Stomach (tissue), 9 donors: ENCODE data around the gene COMMD1. TPM values are rescaled to one million over a fixed set of nuclear protein-coding genes. Genes with fewer than 3 reads are reported as not detected.

Experiments
- DNase-seq, 2 donors: peaks; one replicate each; pipeline versions ENCODE4 v3.0.0 to v3.0.0-alpha.2; 2013 to 2019
- H3K27ac ChIP-seq, 5 donors: fragments of 200-600 bp in 4 of 5; sonication (generic) in 4 of 5; one replicate each; pipeline ENCODE4 v1.5.1; 2013 to 2019; ENCODE audit warnings: mild to moderate bottlenecking in 1 of 5, moderate library complexity in 1 of 5
- H3K27me3 ChIP-seq, 3 donors: fragments of 200-600 bp; sonication (generic); one replicate each; pipeline ENCODE4 v1.5.1; 2017 to 2019; ENCODE audit warnings: mixed run types in 1 of 3
- H3K36me3 ChIP-seq, 4 donors: fragments of 200-600 bp; sonication (generic); 1 replicate in 3 of 4; 2 replicates in 1 of 4; pipeline ENCODE4 v1.5.1; 2016 to 2019
- H3K4me1 ChIP-seq, 4 donors: fragments of 200-600 bp; sonication (generic); one replicate each; pipeline ENCODE4 v1.5.1; 2016 to 2019
- H3K4me3 ChIP-seq, 4 donors: fragments of 200-600 bp; sonication (generic) in 3 of 4; one replicate each; pipeline ENCODE4 v1.5.1; 2016 to 2019; ENCODE audit warnings: mild to moderate bottlenecking in 1 of 4
- H3K9me3 ChIP-seq, 4 donors: fragments of 200-600 bp; sonication (generic); one replicate each; pipeline ENCODE4 v1.5.1; 2016 to 2019
- CTCF ChIP-seq, 7 experiments: fragments of 450-650 bp in 4 of 7; fragments of 200-600 bp in 3 of 7; sonication (generic) in 3 of 7; IDR thresholded peaks; one replicate each; pipeline ENCODE4 v1.5.1; 2016 to 2019; ENCODE audit warnings: antibody characterized with exemption in 7 of 7, control low read depth in 2 of 7, mild to moderate bottlenecking in 1 of 7
- EP300 ChIP-seq: sonication (generic); formaldehyde crosslinking; IDR thresholded peaks from one replicate; pipeline ENCODE4 v1.6.1; 2017; ENCODE audit warnings: antibody characterized with exemption
- POLR2A ChIP-seq, 4 donors: fragments of 450-650 bp; IDR thresholded peaks; one replicate each; pipeline ENCODE4 v1.6.1; 2016; ENCODE audit warnings: antibody characterized with exemption in 4 of 4, control low read depth in 2 of 4, mild to moderate bottlenecking in 1 of 4, moderate library complexity in 1 of 4
- POLR2AphosphoS5 ChIP-seq, 3 donors: sonication (generic); formaldehyde crosslinking; IDR thresholded peaks; one replicate each; pipeline ENCODE4 v1.6.1; 2016; ENCODE audit warnings: antibody characterized with exemption in 3 of 3
- WGBS, 5 donors: extraction: QIAGEN DNeasy Blood & Tissue Kit in 3 of 5; methylation state at CpG; one replicate each; pipeline versions ENCODE4 v1.1.5 to v1.1.7; 2013 to 2018; 5-methylcytosine and 5-hydroxymethylcytosine counted together
- intact Hi-C: fragments of 100-400 bp; cut with DNase I; formaldehyde crosslinking; loops from one replicate; pipeline ENCODE4 v1.15.1; 2023; ENCODE audit warnings: low total_unique reads
- polyA plus RNA-seq, 3 donors: library from polyadenylated mRNA; stranded (reverse); fragments of 200-250 nt; gene quantifications; one replicate each; pipeline ENCODE4 v1.2.3, GENCODE V29; 2013
- total RNA-seq, 5 donors: library from RNA; depleted of rRNA; stranded (reverse); fragments of >200 nt; gene quantifications; one replicate each; pipeline versions ENCODE4 v1.1.0 to v1.2.3, GENCODE V29; 2014 to 2016
- donor health status: healthy with polysubstance abuse.
- donor health status: Bipolar disorder and iron deficiency.
- donor health status: healthy.

COMMD1 gene
- total and polyA plus RNA-seq, 8 donors, result 12.1 to 155 (median 47.4) TPM

DNA sequence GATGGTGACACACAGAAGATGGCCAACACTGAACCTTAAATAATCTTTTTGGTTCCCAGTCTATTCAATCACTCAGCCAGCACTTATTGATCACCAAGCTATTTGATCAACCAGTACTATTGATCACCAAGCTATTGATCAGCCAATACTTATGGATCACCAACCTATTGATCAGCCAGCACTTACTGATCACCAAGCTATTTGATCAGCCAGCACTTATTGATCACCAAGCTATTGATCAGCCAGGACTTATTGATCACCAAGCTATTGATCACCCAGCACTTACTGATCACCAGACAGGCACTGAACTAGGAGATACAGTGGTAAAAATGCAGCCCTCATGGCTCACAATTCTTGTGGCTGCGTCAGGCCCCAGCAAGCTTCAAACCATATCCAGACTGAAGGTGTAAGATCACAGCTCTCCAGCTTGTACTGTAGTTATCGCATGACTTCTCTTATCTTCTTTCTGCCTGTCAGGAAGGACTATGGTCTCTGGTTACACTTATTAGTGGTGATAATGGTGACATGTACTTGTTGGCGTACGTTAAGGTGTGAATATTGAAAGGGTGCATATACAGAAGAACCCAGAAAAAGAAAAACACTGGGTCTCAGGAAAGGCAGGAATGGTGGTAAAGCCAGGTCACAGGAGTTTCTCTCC lies 272.0 kb downstream of the COMMD1 start:
- no peaks in the 10 kb centered on the region for H3K9me3 ChIP-seq
- H3K27me3 ChIP-seq, result no peaks in the 10 kb centered on the region
- H3K36me3 ChIP-seq, result no peaks in the 10 kb centered on the region
- no peak for TF ChIP-seq EP300
- no peak for TF ChIP-seq POLR2A (IDR thresholded peaks at IDR 0.05)
- TF ChIP-seq CTCF (IDR thresholded peaks at IDR 0.05), result no peak
- no peak for TF ChIP-seq POLR2AphosphoS5 (IDR thresholded peaks at IDR 0.05)
- H3K4me3 ChIP-seq, result no peak overlapping the region
- 78 to 97% (median 86%) methylated on average over 4 of the region's 4 CpGs for WGBS, 5 donors
- DNase-seq, result no peak
- H3K4me1 ChIP-seq, result peaks cover 0 to 7% (median 0%) of the 10 kb centered on the region in 4 donors
- intact Hi-C loops, result no loop called here
- H3K27ac ChIP-seq, result no peak overlapping the region

GRCh38 chr2:62178741-62179271 lies 273.3 kb downstream of the COMMD1 start:
- Histone ChIP-seq H3K9me3 (no peaks in the 10 kb centered on the region), H3K4me1 (peaks cover 0 to 7% (median 0%) of the 10 kb centered on the region in 4 donors), H3K27ac (peak overlapping the region in 2 of 5 donors; percentile 18 to 19), H3K27me3 (no peaks in the 10 kb centered on the region), H3K36me3 (no peaks in the 10 kb centered on the region), H3K4me3 (no peak overlapping the region)
- WGBS, 5 donors, result 68 to 75% (median 71%) methylated on average over 5 of the region's 5 CpGs
- intact Hi-C loops, result no loop called here
- DNase-seq, result peak in 1 of 2 donors; percentile 48
- TF ChIP-seq POLR2A (IDR thresholded peaks at IDR 0.05), result no peak
- no peak for TF ChIP-seq POLR2AphosphoS5 (IDR thresholded peaks at IDR 0.05)
- no peak for TF ChIP-seq EP300
- no peak for TF ChIP-seq CTCF (IDR thresholded peaks at IDR 0.05)

- Histone ChIP-seq H3K4me1 (peaks cover 0 to 7% (median 3%) of the 10 kb centered on the region in 4 donors), H3K9me3 (no peaks in the 10 kb centered on the region), H3K27me3 (no peaks in the 10 kb centered on the region), H3K27ac (no peak overlapping the region), H3K4me3 (no peak overlapping the region), H3K36me3 (no peaks in the 10 kb centered on the region)
- WGBS, 5 donors, result 61 to 76% (median 69%) methylated on average over 4 of the region's 4 CpGs
- DNase-seq, result no peak
- TF ChIP-seq POLR2A (IDR thresholded peaks at IDR 0.05) (no peak), CTCF (IDR thresholded peaks at IDR 0.05) (no peak), POLR2AphosphoS5 (IDR thresholded peaks at IDR 0.05) (no peak), EP300 (no peak)
- intact Hi-C loops, result no loop called here
Measured at GRCh38 chr2:62180975-62181374, 275.5 kb downstream of the COMMD1 start.

- TF ChIP-seq CTCF (IDR thresholded peaks at IDR 0.05) (no peak), POLR2AphosphoS5 (IDR thresholded peaks at IDR 0.05) (no peak), EP300 (no peak), POLR2A (IDR thresholded peaks at IDR 0.05) (no peak)
- H3K4me1 ChIP-seq, result peaks cover 0 to 9% (median 4%) of the 10 kb centered on the region in 4 donors
- 76 to 93% (median 82%) methylated on average over 3 of the region's 3 CpGs for WGBS, 5 donors
- no peaks in the 10 kb centered on the region for H3K27me3 ChIP-seq
- H3K27ac ChIP-seq, result no peak overlapping the region
- no peak for DNase-seq
- intact Hi-C loops, result no loop called here
- no peaks in the 10 kb centered on the region for H3K9me3 ChIP-seq
- H3K36me3 ChIP-seq, result no peaks in the 10 kb centered on the region
- H3K4me3 ChIP-seq, result no peak overlapping the region
Measured at GRCh38 chr2:62181843-62182242, 276.4 kb downstream of the COMMD1 start.
